Right lobe of liver (tissue), 4 donors: ENCODE data around the gene GRIA1.

ENCODE experiments used
- POLR2A ChIP-seq: fragments of 450-650 bp; IDR thresholded peaks from one replicate; pipeline ENCODE4 v1.6.1; 2017; ENCODE audit warnings: antibody characterized with exemption, mild to moderate bottlenecking
- TF ChIP-seq, protein P1 (sequence below), 4 donors: fragments of 200-600 bp in 3 of 4; fragments of 450-650 bp in 1 of 4; IDR thresholded peaks; one replicate each; pipeline versions ENCODE4 v1.5.1 to v1.8.0; 2016 to 2022; ENCODE audit warnings: antibody characterized with exemption in 4 of 4, mild to moderate bottlenecking in 2 of 4
- donor health status: DM: no; HTN: no; CAD: no.
- donor health status: DM: no; HTN: no; CAD: no.
- donor health status: DM: no; HTN: yes; CAD: no.

GRCh38 chr5:153476767-153477166, 13.7 kb upstream of the GRIA1 start:
- TF ChIP-seq, protein P1, sequence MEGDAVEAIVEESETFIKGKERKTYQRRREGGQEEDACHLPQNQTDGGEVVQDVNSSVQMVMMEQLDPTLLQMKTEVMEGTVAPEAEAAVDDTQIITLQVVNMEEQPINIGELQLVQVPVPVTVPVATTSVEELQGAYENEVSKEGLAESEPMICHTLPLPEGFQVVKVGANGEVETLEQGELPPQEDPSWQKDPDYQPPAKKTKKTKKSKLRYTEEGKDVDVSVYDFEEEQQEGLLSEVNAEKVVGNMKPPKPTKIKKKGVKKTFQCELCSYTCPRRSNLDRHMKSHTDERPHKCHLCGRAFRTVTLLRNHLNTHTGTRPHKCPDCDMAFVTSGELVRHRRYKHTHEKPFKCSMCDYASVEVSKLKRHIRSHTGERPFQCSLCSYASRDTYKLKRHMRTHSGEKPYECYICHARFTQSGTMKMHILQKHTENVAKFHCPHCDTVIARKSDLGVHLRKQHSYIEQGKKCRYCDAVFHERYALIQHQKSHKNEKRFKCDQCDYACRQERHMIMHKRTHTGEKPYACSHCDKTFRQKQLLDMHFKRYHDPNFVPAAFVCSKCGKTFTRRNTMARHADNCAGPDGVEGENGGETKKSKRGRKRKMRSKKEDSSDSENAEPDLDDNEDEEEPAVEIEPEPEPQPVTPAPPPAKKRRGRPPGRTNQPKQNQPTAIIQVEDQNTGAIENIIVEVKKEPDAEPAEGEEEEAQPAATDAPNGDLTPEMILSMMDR (IDR thresholded peaks at IDR 0.05), result no peak
- no peak for TF ChIP-seq POLR2A
